HG03354 (cell line): Measurements from ENCODE around the gene PGBD5.

Source experiments
- ATAC-seq: cut with Tn5 transposase; IDR thresholded peaks from one replicate; pipeline ENCODE4 v1.9.1; 2021; ENCODE audit warnings: mild to moderate bottlenecking; ENCODE audit not compliant: unreplicated experiment, poor library complexity, severe bottlenecking

PGBD5 gene

DNA sequence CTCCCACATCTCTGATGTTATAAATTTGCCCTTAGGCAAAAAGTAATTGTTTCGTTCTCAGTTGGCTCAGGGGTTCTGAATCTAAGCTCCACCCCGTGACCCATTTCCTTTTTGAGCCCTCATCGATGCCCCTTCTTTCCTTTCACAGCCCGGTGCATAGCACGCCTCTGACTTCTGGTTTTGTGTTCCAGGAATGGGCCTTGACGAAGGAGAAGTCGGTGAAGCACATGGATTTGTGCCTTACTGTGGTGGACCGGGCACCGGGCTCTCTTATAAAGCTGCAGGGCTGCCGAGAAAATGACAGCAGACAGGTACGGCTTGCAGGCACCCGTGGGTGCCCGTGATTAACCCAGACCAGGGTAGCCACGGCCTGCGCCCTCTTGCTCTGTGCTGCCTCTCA is 151.9 kb downstream of the PGBD5 start:
- no peak for ATAC-seq

DNA sequence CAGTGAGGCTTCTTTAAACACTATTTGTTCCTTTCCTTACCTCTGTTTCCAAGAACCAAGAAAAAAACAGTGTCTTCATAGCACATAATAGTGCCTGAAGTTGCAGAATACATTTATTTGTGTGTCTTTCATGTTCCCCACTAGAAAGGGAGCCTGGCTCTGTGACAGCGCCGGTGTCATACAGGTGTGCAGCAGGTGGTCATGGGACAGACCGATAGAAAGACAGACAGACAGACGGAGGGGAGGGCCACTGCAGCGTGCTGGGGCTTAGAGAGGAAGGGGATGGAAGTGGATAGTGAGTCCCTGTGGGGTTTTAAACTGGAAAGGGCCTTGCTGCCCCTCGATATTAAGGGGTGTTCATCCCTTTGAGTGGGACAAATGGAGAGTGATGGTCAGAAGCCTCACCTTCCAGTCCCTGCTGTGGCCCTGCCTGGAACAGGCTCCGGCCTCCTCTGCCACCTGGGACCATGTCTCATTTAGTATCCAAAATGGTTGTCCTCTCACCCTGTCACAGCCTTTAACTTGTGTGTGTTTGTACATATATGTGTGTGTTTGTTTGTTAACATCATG is 152.9 kb downstream of the PGBD5 start:
- ATAC-seq: no peak

DNA sequence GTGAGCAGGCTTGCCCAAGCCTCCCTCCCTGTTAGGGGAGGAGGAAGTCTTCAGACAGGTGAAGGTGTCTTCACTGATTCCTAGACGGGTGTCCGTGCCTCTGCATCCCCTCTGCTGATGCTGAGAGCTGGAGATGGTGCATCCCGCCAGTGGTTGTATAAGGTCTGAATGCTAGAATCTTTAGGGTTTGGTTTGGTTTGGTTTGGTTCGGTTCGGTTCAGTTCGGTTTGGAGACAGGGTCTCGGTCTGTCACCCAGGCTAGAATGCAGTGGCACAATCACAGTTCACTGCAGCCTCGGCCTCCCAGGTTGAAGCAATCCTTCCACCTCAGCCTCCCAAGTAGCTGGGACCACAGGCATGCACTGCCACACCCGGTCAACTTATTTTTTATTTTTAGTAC is 153.6 kb downstream of the PGBD5 start:
- no peak for ATAC-seq

DNA sequence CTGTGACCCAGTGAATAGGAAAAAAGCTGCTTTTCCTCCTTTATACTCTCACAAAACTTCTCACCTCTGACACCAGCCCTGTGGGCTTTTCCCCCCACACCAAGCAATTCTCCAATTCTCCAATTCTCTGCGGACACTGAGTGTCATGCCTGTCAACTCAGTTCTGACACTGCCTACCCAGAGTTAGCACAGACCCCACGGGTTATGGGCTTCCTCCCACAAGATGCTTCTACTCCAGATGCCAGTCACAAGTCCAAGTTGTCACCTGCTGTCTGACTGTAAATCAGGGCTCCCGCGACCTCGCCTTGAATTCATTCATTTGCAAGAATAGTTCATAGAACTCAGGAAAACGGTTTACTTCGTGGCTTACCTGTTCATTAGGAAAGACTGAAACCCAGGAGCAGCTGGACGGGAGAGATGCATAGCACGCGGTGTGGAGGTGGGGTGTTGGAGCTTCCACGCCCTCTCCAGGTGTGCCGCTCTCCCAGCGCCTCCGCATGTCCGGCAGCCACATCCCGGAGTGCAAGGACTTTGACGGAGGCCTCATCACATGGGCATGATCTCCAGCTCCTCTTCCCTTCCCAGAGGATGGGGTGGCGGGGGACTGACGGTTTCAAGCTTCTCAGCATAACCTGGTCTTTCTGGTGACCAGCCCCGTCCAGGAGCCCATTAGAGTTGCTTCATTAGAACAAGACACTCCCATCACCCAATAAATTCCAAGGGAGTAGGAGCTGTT is 154.7 kb downstream of the PGBD5 start:
- no peak for ATAC-seq

DNA sequence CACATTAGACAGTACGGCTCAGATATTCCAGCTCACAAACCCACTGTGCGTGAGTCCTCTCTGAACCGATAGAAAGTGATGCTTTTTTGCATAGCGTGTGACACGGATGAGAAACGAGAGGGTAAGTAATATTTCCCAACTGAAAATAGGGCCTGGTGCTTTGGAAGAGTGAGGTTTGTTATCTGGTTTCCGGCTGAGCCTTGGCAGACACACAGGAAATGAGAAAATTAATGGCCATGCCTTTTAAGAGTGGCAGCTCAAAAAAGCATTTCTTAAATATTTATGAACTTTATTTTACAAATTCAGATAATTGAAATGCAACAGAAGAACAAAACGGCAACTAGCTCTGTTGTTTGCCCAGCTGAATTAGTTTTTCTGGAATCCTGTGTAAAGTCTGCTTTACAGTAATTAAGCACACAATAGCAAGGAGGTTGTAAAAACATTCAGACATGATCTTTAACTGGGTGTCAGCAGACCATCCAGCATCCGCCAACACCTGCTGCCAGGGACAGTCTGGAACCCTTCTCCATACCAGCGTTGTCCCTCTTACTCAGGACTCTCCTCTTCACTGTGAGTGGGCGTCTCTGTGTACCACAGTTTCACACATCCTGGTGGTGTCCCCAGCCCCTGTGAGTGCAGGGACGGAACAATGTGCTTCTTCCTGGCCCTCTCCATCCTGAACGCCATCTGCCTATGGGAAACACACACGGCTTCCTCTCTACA is 155.4 kb downstream of the PGBD5 start:
- ATAC-seq: peak; percentile 63

DNA sequence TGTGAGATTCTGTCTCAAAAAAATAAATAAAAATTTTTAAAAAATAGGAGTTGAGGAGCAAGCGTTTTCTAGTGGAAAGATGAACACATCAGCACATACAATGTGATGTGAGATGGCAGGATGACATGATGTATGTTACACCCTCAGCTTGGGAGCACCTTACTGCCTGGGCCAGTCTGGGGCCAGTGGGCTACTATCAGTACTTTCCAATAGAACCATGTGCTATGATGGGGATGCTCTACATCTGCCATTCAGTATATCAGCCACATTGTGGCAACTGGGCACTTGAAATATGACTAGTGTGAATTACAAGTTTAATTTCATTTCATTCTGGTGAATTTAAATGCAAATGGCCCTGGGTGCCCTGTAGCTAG is 156.0 kb downstream of the PGBD5 start:
- peak; percentile 15 for ATAC-seq

DNA sequence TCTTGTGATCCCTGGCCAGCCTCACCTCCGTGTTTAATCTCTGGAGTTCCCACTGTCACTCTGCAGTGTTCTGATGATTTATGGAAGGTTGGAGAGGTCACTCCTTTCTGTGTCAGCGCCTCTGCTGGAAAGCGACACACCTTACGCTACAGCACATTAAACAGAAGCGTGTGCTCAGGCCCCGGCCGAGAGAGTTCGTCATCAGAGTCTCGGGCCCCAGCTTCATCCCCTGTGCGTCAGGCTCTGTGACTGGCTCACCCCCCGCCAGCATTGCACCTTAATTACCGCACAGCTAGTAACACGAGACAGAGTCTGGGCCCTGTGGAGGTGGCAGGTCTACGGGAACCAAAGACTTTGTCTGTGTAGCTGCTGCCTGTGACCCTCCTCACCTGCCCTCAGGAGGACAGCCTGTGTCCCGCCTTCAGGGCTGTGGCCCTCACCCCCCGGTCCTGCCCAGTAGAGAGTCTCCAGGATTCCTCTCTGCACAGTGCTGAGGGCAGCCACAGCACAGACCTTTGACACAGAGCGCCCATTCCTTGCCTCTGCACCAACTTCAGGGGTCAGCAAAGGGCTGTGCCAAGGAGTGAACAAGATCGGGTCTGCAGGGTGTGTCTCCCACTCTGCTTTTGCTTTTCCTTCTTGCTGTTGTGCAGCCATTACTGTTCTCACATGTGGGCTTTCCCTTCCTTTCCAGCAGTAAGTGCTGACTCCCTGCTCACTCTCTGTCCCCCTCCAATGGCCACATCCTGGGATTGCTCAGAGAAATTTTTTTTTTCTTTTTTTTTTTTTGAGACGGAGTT is 157.6 kb downstream of the PGBD5 start:
- ATAC-seq: no peak

DNA sequence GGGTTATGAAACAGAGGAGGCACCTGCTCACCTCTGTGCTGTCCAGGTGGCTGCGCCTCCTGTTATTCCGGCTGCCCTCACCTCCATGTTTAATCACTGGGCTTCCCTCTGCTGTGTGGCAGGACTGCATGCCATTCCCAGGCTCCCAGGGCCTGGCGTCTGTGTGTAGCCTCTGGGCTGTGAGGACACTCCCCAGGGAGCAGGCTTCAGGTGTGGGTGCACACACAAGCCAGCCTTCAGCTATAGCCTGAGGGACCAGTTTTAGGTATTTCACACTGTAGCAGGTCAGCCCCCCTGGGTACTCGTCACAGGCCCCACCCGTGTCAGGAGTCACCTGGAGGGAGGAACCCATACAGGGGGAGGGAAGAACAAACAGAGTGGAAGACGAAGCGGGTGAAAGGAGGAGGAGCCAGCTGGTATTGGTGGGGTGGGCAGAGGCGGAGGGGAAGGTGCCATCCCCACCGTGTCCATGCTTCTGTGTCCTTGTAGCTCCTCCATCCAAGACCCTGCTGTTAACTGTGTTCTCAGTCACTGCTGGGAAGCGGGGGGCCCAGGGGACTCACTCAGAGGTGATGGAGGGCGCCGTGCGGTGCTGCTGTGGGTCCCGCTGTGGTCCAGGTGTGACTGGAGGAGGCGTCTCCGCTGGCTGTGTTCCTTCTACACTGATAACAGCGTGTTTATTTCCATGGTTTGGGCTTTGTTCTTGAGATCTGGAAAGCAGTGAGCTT is 158.6 kb downstream of the PGBD5 start:
- no peak for ATAC-seq

DNA sequence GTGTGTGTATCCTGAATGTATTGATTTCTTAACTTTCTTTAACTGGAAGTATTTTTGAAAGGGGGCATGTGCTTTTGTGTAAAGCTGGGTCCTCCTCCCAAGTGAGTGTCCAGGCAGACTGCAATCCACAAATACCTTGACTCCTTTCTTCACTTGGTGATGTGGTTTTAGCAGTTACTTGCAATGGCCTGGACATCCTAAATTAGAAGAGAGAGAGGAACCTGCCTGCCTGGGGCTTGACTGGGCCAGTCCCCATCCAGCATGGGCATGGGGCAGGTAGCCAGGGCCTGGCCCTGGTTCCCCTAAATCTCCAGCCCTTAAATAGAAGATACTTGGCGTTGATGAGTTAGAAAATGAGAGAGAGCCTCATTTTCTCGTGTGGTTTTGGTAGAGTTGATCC is 159.7 kb downstream of the PGBD5 start:
- no peak for ATAC-seq

DNA sequence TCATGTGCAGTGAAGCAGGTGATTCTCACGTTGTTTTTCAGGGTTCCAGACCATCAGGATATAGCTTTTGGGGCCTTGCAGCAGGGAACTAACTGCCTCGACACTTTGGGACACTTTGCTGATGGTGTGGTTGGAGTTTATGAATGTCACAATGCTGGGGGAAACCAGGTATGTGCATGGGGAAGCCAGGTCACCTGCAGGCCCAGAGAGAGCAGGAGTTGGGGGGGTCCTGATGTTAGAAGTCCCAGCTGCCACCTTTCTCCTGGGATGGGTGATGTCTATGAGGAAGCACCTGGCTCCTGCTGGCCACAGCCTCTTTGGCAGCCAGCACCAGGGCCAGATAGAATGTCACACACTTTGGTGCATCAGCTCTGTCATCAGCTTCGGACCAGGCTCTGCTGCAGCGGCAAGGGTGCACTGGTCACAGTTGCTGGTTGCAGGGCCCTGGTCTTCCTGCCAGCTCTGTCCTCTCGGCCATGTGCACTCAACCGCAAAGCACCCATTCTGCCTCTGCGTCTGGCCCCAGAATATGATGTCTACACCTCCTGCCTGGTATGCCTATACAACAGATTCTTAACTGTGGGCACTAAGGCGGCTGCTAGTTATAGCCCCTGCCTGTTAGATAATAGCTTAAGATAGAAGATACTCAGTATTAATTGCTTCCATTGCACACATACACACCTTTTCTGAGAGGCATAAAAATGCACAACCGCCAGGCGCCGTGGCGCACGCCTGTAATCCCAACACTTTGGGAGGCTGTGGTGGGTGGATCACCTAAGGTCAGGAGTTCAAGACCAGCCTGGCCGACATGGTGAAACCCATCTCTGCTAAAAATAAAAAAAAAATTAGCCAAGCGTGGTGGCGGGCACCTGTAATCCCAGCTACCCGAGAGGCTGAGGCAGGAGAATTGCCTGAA is 160.7 kb downstream of the PGBD5 start:
- ATAC-seq: no peak
